MM.1S (cell line): ENCODE measurements around the gene MARCHF6.
"Not testable (repeated sequence)": the region's sequence is repeated elsewhere in the genome, so short reads cannot be mapped to it uniquely, and the experiment has no call there.

Experiments used
- DNase-seq: peaks from one replicate; pipeline ENCODE4 v3.0.0-alpha.2; 2015
- H2AFZ ChIP-seq: fragments of 300-600 bp; sonication (generic); 2 replicates; pipeline ENCODE4 v1.6.0; 2016; ENCODE audit warnings: antibody characterized with exemption, low read length
- H3F3A ChIP-seq: fragments of 300-600 bp; sonication (generic); 2 replicates; pipeline ENCODE4 v1.6.1; 2016; ENCODE audit warnings: mild to moderate bottlenecking, antibody characterized with exemption, low read length, moderate library complexity, mixed read lengths; ENCODE audit not compliant: insufficient read depth
- H3K27ac ChIP-seq: fragments of 300-600 bp; sonication (generic); 2 replicates; pipeline ENCODE4 v1.5.1; 2016; ENCODE audit warnings: mild to moderate bottlenecking, low read length
- H3K27me3 ChIP-seq: fragments of 300-600 bp; sonication (generic); replicated peaks from 2 replicates; pipeline ENCODE4 v1.6.0; 2016; ENCODE audit warnings: low read length; ENCODE audit not compliant: insufficient read depth
- H3K36me3 ChIP-seq: fragments of 300-600 bp; sonication (generic); replicated peaks from 2 replicates; pipeline ENCODE4 v1.6.1; 2016; ENCODE audit warnings: mild to moderate bottlenecking, low read length, mixed read lengths; ENCODE audit not compliant: insufficient read depth
- H3K4me1 ChIP-seq: fragments of 300-600 bp; sonication (generic); 2 replicates; pipeline ENCODE4 v1.6.1; 2016; ENCODE audit warnings: low read length, mixed read lengths
- H3K4me2 ChIP-seq: fragments of 300-600 bp; sonication (generic); 2 replicates; pipeline ENCODE4 v1.6.0; 2016; ENCODE audit warnings: low read depth, low read length
- H3K4me3 ChIP-seq: fragments of 300-600 bp; sonication (generic); 2 replicates; pipeline ENCODE4 v1.5.1; 2016; ENCODE audit warnings: low read length, mixed read lengths
- H3K79me2 ChIP-seq: fragments of 300-600 bp; sonication (generic); 2 replicates; pipeline ENCODE4 v1.6.1; 2016; ENCODE audit warnings: mixed run types, low read length, mixed read lengths
- H3K9ac ChIP-seq: fragments of 300-600 bp; sonication (generic); 2 replicates; pipeline ENCODE4 v1.6.1; 2016; ENCODE audit warnings: low read length, mixed read lengths
- H3K9me2 ChIP-seq: fragments of 300-600 bp; sonication (generic); replicated peaks from 2 replicates; pipeline ENCODE4 v1.6.1; 2016; ENCODE audit warnings: mild to moderate bottlenecking, low read length, mixed read lengths; ENCODE audit not compliant: insufficient read depth
- H3K9me3 ChIP-seq: fragments of 300-600 bp; sonication (generic); replicated peaks from 2 replicates; pipeline ENCODE4 v1.6.1; 2016; ENCODE audit warnings: mild to moderate bottlenecking, low read length, mixed read lengths; ENCODE audit not compliant: insufficient read depth
- H4K20me1 ChIP-seq: fragments of 300-600 bp; sonication (generic); 2 replicates; pipeline ENCODE4 v1.6.1; 2016; ENCODE audit warnings: mild to moderate bottlenecking, low read length, moderate library complexity, mixed read lengths; ENCODE audit not compliant: insufficient read depth
- EZH2 ChIP-seq: fragments of 300-600 bp; sonication (generic); optimal IDR thresholded peaks from 2 replicates; pipeline ENCODE3; 2017; ENCODE audit warnings: low read depth, mild to moderate bottlenecking, antibody characterized with exemption, low read length, mixed read lengths
- EZH2phosphoT487 ChIP-seq: fragments of 300-600 bp; sonication (generic); IDR thresholded peaks from 2 replicates; pipeline ENCODE4 v1.6.1; 2018; ENCODE audit warnings: antibody characterized with exemption, low read length
- TF ChIP-seq, protein P1 (sequence below): fragments of 300-600 bp; sonication (generic); IDR thresholded peaks from 2 replicates; pipeline ENCODE4 v1.5.1; 2016; ENCODE audit warnings: antibody characterized with exemption, low read length, mixed read lengths

Gene MARCHF6

DNA sequence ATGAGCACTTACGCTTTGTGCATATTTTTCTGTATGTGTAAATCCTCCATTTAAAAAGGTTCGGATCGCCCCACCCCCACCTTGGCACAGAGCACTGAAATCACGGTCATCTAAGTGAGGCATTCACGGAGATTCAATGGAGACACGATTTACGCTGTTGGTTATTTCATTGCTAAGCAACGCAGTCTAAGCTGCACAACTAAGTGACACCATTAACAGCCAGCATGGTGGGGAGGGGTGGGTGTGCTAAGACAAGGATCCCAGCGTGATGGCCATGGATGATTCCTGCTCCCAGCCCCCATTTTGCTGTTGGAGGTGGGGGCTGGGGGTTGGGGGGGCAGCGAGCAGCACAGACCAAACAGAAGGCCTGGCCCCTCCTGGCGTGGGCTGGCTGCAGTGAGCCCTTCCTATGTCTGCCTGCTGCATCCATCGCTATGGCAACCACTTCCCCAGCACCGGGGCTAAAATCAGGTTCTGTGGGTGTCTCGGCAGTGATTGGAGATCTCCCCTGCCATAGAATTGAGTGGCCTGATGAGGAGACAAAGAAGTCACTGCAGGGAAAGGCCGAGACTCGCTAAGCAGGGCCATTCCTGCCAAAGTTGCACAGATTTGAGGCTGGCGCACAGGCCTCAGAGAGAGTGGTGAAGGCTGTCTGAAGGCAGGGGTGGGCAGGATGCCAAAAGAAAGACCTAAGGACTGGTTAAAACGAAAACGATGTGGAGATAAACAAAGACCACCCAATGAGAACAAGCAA lies 14.3 kb upstream of the MARCHF6 start:
- no peak for DNase-seq

DNA sequence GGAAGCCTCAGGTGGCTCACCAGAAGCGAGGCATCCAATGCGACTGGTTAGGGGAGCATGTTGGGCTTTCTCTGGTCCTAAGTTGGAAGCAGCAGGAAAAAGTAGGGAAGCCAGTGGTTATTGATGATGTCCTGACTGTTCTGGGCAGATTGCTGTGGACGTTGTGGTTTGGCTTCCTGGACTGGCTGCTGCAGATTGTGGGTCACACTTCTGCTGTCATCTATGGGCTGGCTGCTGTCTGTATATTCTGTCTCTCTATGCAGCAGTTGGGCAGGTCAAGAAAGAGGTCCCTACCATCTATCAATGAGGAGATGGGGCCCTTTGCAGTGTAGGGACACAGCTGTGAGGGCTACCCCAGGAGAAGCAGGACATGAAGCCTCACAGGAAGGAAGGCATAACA lies 13.5 kb upstream of the MARCHF6 start:
- no peak for DNase-seq
- H3K79me2 ChIP-seq = no peaks in the 10 kb centered on the region
- H3F3A ChIP-seq = no peaks in the 10 kb centered on the region
- no peak overlapping the region for H3K9ac ChIP-seq
- no peaks in the 10 kb centered on the region for H4K20me1 ChIP-seq
- no peaks in the 10 kb centered on the region for H3K36me3 ChIP-seq
- no peaks in the 10 kb centered on the region for H3K9me3 ChIP-seq
- no peaks in the 10 kb centered on the region for H3K4me1 ChIP-seq
- H3K27me3 ChIP-seq = no peaks in the 10 kb centered on the region
- H3K4me2 ChIP-seq = no peak overlapping the region
- TF ChIP-seq EZH2 = no peak
- no peak overlapping the region for H2AFZ ChIP-seq
- no peak overlapping the region for H3K4me3 ChIP-seq
- H3K9me2 ChIP-seq = no peaks in the 10 kb centered on the region
- H3K27ac ChIP-seq = no peak overlapping the region

More for the DNA sequence above, 14.3 kb upstream of the MARCHF6 start:
- Histone ChIP-seq H4K20me1 (no peaks in the 10 kb centered on the region), H2AFZ (no peak overlapping the region), H3K9me2 (no peaks in the 10 kb centered on the region), H3K27me3 (no peaks in the 10 kb centered on the region), H3K27ac (no peak overlapping the region), H3K9ac (no peak overlapping the region), H3K79me2 (no peaks in the 10 kb centered on the region), H3K4me2 (no peak overlapping the region), H3K36me3 (no peaks in the 10 kb centered on the region), H3K9me3 (no peaks in the 10 kb centered on the region), H3K4me3 (no peak overlapping the region), H3F3A (no peaks in the 10 kb centered on the region), H3K4me1 (no peaks in the 10 kb centered on the region)
- TF ChIP-seq EZH2 (no peak), EZH2phosphoT487 (no peak)
- TF ChIP-seq, protein P1, sequence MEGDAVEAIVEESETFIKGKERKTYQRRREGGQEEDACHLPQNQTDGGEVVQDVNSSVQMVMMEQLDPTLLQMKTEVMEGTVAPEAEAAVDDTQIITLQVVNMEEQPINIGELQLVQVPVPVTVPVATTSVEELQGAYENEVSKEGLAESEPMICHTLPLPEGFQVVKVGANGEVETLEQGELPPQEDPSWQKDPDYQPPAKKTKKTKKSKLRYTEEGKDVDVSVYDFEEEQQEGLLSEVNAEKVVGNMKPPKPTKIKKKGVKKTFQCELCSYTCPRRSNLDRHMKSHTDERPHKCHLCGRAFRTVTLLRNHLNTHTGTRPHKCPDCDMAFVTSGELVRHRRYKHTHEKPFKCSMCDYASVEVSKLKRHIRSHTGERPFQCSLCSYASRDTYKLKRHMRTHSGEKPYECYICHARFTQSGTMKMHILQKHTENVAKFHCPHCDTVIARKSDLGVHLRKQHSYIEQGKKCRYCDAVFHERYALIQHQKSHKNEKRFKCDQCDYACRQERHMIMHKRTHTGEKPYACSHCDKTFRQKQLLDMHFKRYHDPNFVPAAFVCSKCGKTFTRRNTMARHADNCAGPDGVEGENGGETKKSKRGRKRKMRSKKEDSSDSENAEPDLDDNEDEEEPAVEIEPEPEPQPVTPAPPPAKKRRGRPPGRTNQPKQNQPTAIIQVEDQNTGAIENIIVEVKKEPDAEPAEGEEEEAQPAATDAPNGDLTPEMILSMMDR = no peak

DNA sequence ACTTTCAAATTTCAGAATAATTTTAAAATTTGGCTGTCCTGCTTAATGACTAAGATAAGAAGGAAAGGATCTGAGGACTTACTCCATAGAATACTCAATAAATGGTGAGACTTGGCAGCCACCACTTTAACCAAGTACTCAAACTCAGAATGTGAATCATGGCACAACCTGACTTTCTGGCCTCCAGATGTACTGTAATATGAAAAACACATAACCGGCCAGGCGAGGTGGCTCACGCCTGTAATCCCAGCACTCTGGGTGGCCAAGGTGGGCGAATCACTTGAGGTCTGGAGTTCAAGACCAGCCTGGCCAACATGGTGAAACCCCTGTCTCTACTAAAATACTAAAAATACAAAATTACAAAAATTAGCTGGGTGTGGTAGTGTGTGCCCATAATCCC lies 10.0 kb upstream of the MARCHF6 start:
- no peaks in the 10 kb centered on the region for H3K9me3 ChIP-seq
- no peak overlapping the region for H3K9ac ChIP-seq
- no peak overlapping the region for H3K4me3 ChIP-seq
- no peak overlapping the region for H2AFZ ChIP-seq
- H3K9me2 ChIP-seq = no peaks in the 10 kb centered on the region
- no peaks in the 10 kb centered on the region for H3K27me3 ChIP-seq
- TF ChIP-seq, protein P1 = no peak
- TF ChIP-seq EZH2phosphoT487 = no peak
- no peak for TF ChIP-seq EZH2
- DNase-seq = no peak
- no peaks in the 10 kb centered on the region for H3K4me1 ChIP-seq
- no peak overlapping the region for H3K4me2 ChIP-seq
- no peaks in the 10 kb centered on the region for H3K79me2 ChIP-seq
- no peaks in the 10 kb centered on the region for H3K36me3 ChIP-seq
- no peaks in the 10 kb centered on the region for H3F3A ChIP-seq
- H3K27ac ChIP-seq = no peak overlapping the region
- no peaks in the 10 kb centered on the region for H4K20me1 ChIP-seq

DNA sequence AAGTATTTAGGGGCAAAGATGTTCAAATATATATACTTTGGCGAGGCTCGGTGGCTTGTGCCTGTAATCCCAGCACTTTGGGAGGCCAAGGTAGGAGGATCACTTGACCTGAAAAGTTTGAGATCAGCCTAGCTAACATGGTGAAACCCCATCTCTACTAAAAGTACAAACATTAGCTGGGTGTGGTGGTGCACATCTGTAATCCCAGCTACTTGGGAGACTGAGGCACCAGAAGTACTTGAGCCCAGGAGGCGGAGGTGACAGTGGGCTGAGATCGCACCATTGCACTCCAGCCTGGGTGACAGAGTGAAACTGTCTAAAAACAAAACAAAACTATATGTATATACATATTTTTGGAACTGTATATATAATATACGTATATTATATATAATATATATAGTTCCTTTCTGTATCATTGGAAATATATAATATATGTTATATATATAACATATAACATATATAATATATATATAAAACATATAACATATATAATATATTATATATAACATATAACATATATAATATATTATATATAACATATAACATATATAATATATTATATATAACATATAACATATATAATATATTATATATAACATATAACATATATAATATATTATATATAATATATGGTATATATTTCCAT lies 8.9 kb upstream of the MARCHF6 start:
- not testable (repeated sequence) for H3K9ac ChIP-seq, H3K9me3 ChIP-seq, H3K4me1 ChIP-seq, H3K4me2 ChIP-seq, H3K27me3 ChIP-seq, H4K20me1 ChIP-seq, H3K4me3 ChIP-seq, H3K9me2 ChIP-seq, H3F3A ChIP-seq, DNase-seq, H3K79me2 ChIP-seq, H3K36me3 ChIP-seq, H3K27ac ChIP-seq, H2AFZ ChIP-seq
